NOMO-1 (cell line): ENCODE measurements around the gene GPBAR1.
"Not testable (repeated sequence)": the region's sequence is repeated elsewhere in the genome, so short reads cannot be mapped to it uniquely, and the experiment has no call there.

ENCODE experiments used
- DNase-seq, 2 experiments: peaks; one replicate each; lab custom pipeline; 2025; ENCODE audit not compliant: unreplicated experiment in 2 of 2; lab: John Stamatoyannopoulos, UW

GPBAR1 gene

DNA sequence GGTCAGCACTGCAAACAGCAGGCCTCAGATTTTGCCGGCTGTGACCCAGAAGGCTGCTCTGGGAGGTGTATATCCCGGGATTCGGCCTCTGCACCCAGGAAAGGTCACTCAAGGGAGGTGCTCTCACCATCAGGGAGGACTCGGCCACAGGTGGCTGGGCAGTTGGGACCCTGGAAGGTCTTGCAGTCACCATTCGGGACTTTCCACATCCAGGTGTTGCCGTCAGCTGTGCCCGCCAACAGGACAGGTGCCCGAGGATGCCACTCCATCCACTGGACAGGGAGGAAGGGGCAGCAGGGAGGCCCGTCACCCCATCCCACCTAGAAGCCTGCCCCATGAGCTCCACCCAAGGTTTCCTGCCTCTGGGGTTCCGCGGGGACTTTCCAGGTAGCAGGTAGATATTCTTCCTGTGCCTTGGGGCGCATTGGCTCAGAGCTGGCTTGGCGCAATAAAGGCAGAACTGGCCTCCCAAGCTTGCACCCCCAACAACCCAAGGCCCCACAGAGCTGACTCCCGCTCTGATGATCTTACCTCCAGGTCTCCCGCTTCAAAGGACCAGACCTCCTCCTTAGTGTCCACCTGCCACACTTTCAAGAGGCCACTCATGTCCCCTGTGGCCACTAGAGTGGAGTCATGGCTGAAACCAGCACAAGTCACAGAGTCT, 5.6 kb downstream of the GPBAR1 start:
- no peak for DNase-seq

DNA sequence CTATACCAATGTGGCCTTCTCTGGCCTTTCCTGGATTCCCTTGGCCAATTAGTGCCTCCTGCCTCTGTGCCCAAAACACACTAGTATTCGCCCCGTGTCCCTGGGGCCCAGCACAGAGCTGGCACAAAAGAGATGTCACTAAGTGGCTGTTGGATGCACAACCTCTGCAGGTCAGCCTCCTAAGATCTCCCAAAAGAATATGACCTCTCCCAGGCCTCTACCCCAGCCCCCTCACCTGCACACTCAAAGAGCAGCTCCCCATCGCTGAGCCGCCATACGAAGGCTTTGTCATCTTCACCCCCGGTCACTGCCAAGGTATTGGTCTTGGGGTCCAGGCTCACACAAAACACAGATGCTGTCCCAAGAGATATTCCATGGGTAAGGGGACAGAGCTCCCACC, 6.4 kb downstream of the GPBAR1 start:
- DNase-seq = no peak

DNA sequence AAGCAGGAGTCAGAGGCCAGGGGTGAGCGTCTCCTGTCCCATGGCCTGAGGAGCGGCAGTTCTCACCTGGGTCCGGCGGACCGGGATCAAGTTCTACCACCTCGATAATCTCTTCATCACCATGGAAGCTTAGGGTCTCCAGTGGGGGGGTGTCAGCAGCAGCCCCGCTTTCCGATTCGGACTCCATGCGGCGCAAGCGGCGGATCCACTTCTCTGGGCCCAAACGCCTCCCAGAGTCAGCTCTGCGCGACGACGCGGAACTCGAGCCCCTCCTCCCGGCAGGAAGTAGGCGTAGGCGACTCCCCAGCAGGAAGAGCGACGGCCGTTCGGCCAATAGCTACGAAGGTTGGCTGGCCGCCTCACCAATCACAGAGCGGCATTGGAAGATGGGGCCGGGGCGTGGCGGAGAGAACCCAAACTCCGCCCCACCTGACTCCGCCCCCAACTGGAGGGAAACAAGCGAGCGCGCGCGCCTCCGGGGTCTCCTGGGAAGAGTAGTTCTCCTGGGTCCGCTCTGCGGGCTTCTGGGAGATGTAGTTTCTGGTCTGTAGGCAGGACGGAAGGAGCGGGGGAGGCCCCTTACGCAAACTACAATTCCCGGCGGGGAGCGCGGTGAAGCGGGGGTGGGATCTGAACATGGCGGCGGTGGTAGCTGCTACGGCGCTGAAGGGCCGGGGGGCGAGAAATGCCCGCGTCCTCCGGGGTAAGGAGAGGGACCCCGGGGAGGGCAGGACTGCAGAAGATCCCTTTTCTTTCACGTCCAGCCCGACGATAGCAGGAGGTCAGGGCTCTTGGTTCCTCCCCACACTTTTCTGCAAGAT, 9.3 kb downstream of the GPBAR1 start, which contains the start of the genes AAMP and PNKD:
Gene AAMP, minus strand, starts transcription at position 238 of the 821 bp plus-strand sequence. Its CDS starts 51 bp downstream, at position 187.
Gene PNKD, plus strand, starts transcription at position 620 of the 821 bp plus-strand sequence. Its CDS starts 17 bp downstream, at position 637.
- peak; percentile 99 to 100 for DNase-seq

DNA sequence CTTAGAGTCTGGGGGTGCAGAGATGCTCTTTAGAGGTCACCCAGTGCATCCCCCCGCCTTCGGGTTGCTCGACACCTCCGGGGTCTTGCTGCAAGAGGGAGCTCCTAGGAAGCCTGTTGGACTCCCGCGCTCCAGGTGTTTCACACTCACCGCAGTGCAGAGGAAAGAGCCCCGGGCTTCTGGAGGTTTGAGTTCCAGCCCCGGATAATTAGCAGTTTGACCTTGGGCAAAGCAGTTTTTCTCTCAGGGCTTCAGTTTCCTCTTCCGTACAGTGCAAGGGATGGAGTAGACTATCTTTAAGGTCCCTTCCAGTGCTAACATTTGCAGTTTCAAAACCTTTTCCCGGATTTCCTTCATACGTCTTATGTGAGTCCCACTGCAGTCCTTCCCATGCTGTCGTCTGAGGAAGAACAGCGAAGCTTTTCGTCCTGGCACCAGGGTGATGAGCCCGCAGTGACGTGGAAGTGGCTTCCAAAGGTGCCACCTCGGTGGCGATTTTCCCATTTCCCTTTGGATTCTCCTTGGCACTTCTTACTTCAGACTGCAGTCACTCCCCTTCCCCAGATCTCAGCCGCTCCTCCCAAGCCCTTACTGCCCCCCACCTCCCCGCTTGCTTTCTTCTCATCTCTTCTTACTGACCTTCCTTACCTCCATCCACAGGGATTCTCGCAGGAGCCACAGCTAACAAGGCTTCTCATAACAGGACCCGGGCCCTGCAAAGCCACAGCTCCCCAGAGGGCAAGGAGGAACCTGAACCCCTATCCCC, 10.1 kb downstream of the GPBAR1 start:
- peak in 1 of 2 experiments; percentile 27 for DNase-seq

DNA sequence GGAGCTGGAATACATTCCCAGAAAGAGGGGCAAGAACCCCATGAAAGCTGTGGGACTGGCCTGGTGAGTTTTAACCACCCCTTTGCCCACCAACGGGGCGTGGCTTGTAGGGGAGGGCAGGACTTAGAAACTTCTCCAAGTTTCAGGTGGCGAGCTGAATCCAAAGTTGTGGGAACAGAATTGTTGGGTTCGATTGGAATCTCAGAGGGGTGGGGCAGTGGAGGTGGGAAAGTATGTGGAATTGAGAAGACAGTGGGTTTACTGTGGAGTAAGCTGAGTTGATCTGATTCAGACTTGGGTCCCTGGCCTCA, 10.6 kb downstream of the GPBAR1 start:
- no peak for DNase-seq

DNA sequence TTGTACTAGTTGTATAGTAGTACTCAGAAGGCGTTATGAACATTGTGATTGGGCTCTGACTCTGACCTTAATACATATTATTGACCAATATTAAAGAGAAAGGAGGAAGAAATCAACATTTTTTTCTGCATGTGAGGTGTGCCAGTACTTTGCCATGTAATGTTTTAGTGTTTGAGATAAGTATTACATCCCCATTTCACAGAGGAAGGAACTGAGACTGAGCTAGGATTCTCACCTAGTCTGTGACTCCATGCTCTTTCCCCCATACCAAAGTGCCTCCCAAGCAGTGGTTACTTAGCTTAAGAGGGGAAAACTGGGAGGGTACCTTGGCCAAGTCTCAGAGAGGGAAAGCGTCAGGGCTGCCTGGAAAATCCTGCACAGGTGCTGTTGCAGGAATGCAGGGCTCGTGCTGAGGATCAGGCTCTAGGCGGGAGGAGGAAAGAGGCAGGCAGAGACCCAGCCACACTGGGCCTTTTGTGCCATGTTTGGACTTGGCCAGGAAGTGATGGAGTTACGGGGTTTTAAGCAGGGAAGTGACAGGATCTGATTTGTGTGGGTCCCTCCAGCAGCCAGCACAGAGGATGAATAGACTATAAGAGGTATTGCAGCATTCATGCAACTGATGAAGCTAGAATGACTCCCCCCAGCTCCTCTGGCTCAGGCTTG, 11.2 kb downstream of the GPBAR1 start:
- DNase-seq = no peak

DNA sequence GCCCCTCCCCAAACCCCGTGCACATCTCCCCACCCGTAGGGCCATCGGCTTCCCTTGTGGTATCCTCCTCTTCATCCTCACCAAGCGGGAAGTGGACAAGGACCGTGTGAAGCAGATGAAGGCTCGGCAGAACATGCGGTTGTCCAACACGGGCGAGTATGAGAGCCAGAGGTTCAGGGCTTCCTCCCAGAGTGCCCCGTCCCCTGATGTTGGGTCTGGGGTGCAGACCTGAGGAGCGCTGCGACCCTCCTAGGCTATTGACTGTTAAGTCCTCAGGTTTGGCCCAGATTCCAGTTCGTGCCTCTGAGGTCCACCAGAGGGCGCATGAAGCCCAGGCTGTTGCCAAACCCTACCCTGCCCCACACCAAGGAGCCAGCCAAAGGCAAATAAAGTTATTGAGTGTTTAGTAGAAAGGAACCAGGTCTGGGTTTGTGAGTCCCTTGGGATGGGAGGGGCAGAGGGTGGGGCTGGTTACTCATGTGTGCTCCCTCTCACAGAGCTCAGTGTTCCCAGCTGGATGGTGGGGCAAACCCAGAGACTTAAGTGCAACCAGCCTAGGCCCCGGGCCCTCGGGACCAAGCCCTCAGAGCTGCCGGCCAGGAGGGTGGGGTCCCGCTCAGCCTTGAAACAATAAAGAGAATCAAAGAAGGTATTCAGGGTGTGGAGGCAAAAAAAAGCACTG, 11.9 kb downstream of the GPBAR1 start:
- DNase-seq = peak; percentile 76 to 92

DNA sequence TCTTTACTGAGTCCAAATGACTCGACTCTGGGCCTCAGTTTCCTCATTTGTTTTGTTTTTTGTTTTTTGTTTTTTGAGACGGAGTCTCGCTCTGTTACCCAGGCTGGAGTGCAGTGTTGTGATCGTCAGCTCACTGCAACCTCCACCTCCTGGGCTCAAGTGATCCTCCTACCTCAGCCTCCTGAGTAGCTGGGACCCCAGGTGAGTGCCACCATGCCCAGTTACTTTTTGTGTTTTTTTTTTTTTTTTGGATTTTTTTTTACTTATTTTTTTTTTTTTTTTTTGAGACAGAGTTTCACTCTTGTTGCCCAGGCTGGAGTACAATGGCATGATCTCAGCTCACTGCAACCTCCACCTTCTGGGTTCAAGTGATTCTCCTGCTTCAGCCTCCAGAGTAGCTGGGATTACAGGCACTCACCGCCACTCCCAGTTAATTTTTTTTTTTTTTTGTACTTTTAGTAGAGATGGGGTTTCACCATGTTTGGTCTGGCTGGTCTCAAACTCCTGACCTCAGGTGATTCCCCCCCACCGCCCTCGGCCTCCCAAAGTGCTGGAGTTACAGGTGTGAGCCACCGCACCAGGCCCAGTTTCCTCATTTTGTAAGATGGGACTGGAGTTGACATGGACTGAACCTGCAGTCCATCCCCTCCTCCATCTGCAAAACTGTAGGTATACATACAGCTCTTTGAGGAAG, 12.5 kb downstream of the GPBAR1 start:
- not testable (repeated sequence) for DNase-seq

DNA sequence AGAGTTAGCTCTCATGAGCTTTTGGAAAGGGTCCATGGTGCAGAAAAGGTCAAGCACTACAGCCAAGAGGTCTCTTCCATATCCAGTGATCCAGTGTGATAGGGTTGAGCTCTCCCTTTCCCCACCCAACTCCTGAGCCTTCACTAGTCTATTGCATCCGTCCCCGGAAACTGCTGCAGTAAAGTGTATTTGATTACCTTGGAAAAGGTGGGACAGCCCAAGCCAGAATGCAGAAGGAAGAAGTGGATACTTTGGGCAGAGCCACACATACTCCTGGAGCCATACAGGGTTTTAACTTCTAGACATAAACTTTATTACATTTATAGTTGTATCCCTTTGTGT, 13.1 kb downstream of the GPBAR1 start:
- no peak for DNase-seq

DNA sequence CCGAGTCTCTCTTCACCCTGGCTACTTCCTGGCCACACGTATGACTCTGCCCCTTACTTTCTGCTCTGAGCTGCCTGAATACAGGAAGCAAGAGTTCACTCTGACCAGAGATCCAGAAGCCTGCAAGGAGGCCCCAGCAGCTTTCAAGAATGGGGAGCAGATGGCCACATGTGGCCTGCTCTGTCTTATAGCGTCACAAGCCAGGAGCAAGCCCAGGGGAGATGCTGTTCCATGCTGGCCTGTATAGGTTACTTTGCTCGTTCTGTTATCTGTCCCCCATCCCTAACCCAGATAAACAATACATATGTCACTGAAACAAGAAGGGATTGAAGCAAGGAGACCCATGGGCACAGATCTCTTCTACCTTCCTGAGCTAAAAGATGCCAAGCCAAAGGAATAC, 13.8 kb downstream of the GPBAR1 start:
- no peak for DNase-seq

DNA sequence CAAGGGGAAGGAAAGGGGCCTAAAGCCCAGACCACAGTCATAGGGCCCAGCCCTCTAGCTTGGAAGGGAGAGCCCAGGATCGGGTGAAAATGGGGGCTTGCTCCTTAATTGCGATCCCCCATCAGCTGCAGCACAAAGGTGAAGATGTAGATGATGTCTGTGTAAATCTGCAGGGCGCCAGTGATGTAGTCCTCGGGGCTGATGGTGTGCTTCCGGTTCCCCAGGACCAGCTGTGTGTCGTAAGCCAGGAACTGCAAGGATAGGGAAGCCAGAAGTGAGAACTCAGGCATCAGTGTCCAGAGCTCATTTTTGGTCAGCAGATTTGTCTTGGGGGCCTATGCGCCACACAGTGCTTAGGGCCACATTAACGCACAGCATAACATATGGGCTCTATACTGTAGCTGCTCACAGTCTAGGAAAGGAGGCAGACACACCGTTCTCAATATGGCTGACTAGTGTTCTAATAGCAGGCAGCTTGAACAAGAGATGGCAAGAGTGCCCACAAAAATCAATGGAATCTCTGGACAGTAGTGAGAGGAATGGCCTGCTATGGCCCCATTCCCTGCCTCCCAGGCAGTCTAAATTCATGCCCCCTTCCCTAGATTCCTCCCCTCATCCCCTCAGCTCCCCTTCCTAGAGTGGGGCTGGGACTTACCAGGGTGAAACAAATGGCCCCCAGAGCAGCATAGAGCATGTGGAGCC, 14.7 kb downstream of the GPBAR1 start:
- no peak for DNase-seq

DNA sequence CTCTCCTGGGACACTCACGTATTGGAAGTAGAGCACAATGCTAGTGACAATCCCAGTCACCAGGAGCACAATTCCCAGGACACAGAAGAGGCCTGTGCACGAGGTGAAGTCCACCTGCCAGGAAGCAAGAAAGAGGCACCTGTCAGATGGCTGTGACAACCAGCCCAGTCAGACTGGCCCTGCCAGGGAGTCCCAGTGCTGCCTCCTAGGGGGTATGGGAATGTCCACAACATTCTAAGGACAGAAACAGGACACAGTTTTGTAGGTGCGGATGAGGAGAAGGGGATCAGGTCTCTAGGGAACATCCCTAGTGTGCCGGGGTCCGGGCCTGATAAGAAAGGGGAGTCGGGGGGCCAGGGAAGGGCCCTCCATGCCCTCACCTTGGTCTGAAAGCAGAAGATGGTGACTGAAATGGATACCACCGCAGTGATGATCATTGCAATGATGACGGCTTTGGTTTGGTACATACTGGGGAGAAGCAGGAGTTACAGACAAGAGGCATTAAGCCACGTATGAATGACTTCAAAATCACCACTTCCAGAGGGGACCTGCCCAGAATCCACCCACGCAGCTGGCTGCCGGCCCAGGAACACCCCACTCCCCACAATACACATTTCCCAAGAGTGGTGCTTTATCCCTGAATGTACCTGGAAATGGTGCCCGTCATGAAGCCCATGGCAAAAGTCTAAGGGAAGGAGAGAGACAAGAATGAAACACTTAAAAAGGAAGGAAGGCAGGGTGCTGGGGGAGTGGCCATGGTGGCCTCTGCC, 16.4 kb downstream of the GPBAR1 start:
- DNase-seq = no peak

DNA sequence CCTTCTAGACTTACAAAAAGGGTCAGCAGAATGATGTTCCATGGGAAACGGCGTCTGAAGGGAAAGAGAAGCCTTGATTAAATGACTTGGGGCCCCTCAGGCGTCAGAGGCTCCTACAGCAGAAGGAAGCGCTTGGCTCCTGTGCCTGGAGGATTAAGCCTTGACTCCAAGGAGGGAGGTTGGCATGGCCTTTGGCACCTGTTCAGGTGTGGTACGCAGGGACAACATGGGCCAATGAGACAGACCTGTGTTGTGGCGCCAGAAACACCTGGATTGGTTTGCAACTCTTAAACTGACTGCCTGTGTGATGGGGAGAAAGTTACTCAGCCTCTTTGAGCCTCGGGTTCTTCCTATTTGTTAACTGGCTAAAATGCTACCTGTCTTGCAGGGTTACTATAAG, 17.1 kb downstream of the GPBAR1 start:
- DNase-seq = no peak

DNA sequence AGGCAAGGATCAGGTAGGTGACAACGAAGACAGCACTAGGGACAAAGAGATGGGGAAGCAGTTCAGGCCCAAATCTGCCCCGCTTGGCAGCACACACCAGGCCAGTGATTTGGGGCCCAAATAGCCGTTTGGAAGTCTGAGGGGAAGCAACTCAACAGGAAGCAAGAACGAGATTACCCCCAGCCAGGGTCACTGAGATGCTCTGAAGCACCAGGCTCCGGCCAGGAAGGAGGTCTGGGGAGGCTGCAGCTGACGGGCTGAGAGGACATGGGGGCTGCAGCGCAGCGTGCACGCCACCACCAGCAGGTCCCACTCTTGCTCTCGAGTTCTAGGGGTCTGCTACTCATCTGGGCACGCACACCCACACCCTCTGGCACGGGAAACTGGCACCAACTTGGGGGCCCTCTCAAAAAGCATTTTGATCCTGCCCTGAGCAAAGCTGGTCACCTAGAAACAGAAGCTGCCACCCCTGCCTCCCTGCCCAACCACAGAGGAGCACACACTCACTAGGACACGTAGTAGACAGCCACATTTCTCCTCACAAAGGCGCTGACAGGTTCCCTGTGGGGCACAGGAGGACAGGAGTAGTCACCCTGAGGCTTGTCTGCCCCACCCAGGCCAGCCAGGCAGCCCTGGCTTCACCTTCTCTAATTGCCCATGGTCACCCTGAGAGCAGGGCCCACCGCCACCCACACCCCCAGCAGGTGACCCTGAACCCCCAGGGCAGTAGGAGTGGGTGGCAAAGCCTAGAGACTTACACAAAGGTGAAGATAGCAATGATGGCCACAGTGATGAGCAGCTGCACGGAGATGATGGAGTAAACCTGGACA, 17.9 kb downstream of the GPBAR1 start:
- DNase-seq = no peak

DNA sequence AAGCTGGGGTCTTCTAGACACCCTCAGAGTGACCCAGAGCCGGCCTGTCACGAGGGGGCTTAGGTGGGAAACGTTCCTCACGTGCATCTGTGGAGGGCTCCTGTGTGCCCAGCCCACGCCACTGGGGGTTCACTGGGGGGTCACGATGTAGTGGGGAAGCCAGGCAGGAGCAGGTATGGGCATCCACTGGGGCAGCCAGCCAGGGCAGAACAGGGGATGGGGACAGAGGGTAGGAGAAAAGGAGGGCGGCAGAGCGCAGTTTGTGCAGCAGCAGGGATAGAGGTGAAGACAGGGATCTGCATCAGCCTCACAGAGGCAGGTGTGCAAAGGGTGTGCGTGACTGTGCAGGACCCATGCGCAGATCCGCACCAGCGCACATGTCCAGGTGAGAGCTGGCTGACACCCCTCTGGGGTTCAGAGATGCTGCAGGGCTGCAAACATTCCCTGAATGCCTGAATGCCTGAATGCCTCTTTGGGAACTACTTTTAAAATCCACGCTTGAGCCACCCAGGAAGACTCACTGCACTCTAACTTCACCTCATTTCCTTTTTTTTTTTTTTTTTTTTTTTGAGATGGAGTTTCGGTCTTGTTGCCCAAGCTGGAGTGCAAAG, 19.6 kb downstream of the GPBAR1 start:
- no peak for DNase-seq

DNA sequence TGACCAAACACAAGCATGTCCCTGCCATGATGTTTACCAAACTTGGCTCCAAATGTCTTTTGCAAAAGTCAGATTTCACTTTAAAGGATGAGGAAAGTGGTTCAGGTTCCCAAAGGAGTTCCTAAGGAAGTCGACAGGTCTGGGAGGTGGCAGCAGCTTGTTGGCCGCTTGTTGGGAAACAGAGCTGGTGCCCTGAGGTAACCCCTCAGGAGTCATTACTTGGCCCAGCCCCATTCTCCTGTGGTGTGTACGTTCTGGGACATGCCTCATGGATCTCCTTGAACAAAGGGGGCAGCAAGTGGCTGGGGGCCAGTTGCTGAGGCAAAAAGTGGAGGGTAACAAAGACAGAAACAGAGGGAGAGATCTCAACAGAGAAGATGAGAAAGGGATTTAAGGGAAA, 20.6 kb downstream of the GPBAR1 start:
- DNase-seq = no peak
